HEK293 (cell line): ENCODE measurements around the gene PDE4D.

Experiments
- CTCF ChIA-PET: fragments of 350-600 bp; formaldehyde crosslinking; extraction: SDS; loops from one replicate; lab custom pipeline; 2021; ENCODE audit warnings: antibody characterized with exemption; lab: Yijun Ruan, JAX
- POLR2A ChIA-PET: fragments of 300-600 bp; formaldehyde crosslinking; extraction: SDS; loops from one replicate; lab custom pipeline; 2020; ENCODE audit warnings: antibody characterized with exemption, inconsistent platforms; lab: Yijun Ruan, JAX
- H3K27ac ChIP-seq: fragments of 200-500 bp; sonication (Bioruptor generic); 2 replicates; pipeline ENCODE4 v1.5.1; 2014; ENCODE audit warnings: low read depth, low read length, control low read depth, inconsistent platforms; ENCODE audit errors: extremely low read depth
- H3K36me3 ChIP-seq, 2 experiments: fragments of 200-500 bp in 1 of 2; sonication (Bioruptor generic) in 1 of 2; 1 replicate in 1 of 2; 2 replicates in 1 of 2; pipeline ENCODE4 v1.5.1; 2014 to 2017; ENCODE audit warnings: inconsistent platforms in 2 of 2, low read length in 2 of 2; ENCODE audit not compliant: control insufficient read depth in 2 of 2, insufficient read depth in 1 of 2
- H3K4me1 ChIP-seq: fragments of 200-500 bp; sonication (Bioruptor generic); 2 replicates; pipeline ENCODE4 v1.5.1; 2014; ENCODE audit warnings: mild to moderate bottlenecking, low read length, inconsistent platforms; ENCODE audit not compliant: control insufficient read depth, insufficient read depth
- H3K4me3 ChIP-seq: 2 replicates; pipeline ENCODE4 v1.5.1; 2011; ENCODE audit warnings: low read depth, mild to moderate bottlenecking, control low read depth, low read length, moderate library complexity
- H3K9me3 ChIP-seq: fragments of 200-500 bp; sonication (Bioruptor generic); 2 replicates; pipeline ENCODE4 v1.5.1; 2014; ENCODE audit warnings: low read depth, low read length, inconsistent platforms; ENCODE audit not compliant: control insufficient read depth, insufficient read depth
- GLIS1 ChIP-seq: fragments of 450-650 bp; formaldehyde crosslinking; IDR thresholded peaks from 2 replicates; pipeline ENCODE4 v1.5.1; 2016; ENCODE audit warnings: missing biosample characterization, missing genetic modification characterization
- ZBTB21 ChIP-seq: fragments of 450-650 bp; formaldehyde crosslinking; IDR thresholded peaks from 2 replicates; pipeline ENCODE4 v1.5.1; 2017; ENCODE audit warnings: missing biosample characterization, missing genetic modification characterization
- ZFP37 ChIP-seq: fragments of 450-650 bp; formaldehyde crosslinking; IDR thresholded peaks from 2 replicates; pipeline ENCODE4 v1.5.1; 2016; ENCODE audit warnings: missing biosample characterization, missing genetic modification characterization
- ZNF19 ChIP-seq: fragments of 450-650 bp; formaldehyde crosslinking; IDR thresholded peaks from 2 replicates; pipeline ENCODE4; 2016; ENCODE audit warnings: missing biosample characterization, missing genetic modification characterization, low read depth
- ZNF214 ChIP-seq: fragments of 450-650 bp; formaldehyde crosslinking; IDR thresholded peaks from 2 replicates; pipeline ENCODE4 v1.5.1; 2017; ENCODE audit warnings: missing biosample characterization, mild to moderate bottlenecking, missing genetic modification characterization, borderline replicate concordance
- ZNF223 ChIP-seq: fragments of 450-650 bp; formaldehyde crosslinking; IDR thresholded peaks from 2 replicates; pipeline ENCODE4 v1.5.1; 2016; ENCODE audit warnings: missing biosample characterization, missing genetic modification characterization
- ZNF394 ChIP-seq: fragments of 450-650 bp; formaldehyde crosslinking; IDR thresholded peaks from 2 replicates; pipeline ENCODE4 v1.5.1; 2016; ENCODE audit warnings: missing biosample characterization, missing genetic modification characterization, mild to moderate bottlenecking, moderate library complexity, borderline replicate concordance
- ZNF426 ChIP-seq: fragments of 450-650 bp; formaldehyde crosslinking; IDR thresholded peaks from 2 replicates; pipeline ENCODE4 v1.5.1; 2017; ENCODE audit warnings: missing biosample characterization, missing genetic modification characterization, mild to moderate bottlenecking, inconsistent platforms, moderate library complexity
- ZNF433 ChIP-seq: fragments of 450-650 bp; formaldehyde crosslinking; IDR thresholded peaks from 2 replicates; pipeline ENCODE4 v1.5.1; 2016; ENCODE audit warnings: missing biosample characterization, missing genetic modification characterization, low read depth
- ZNF530 ChIP-seq: fragments of 450-650 bp; formaldehyde crosslinking; IDR thresholded peaks from 2 replicates; pipeline ENCODE4 v1.5.1; 2016; ENCODE audit warnings: low read depth, missing biosample characterization, missing genetic modification characterization
- ZNF555 ChIP-seq: fragments of 450-650 bp; formaldehyde crosslinking; conservative IDR thresholded peaks from 2 replicates; pipeline ENCODE4 v1.5.1; 2017; ENCODE audit warnings: missing biosample characterization, mild to moderate bottlenecking, missing genetic modification characterization, inconsistent platforms
- ZNF654 ChIP-seq: fragments of 450-650 bp; formaldehyde crosslinking; IDR thresholded peaks from 2 replicates; pipeline ENCODE4 v1.5.1; 2016; ENCODE audit warnings: low read depth, missing biosample characterization, missing genetic modification characterization
- ZXDB ChIP-seq: fragments of 450-650 bp; formaldehyde crosslinking; IDR thresholded peaks from 2 replicates; pipeline ENCODE4 v1.5.1; 2016; ENCODE audit warnings: missing biosample characterization, missing genetic modification characterization
- TF ChIP-seq, protein P1 (sequence below): fragments of 450-650 bp; formaldehyde crosslinking; IDR thresholded peaks from 2 replicates; pipeline ENCODE4 v1.5.1; 2016; ENCODE audit warnings: missing biosample characterization, missing genetic modification characterization
- TF ChIP-seq, protein P2 (sequence below): fragments of 450-650 bp; formaldehyde crosslinking; IDR thresholded peaks from 2 replicates; pipeline ENCODE4 v1.5.1; 2016; ENCODE audit warnings: missing biosample characterization, missing genetic modification characterization, borderline replicate concordance
- TF ChIP-seq, protein P3 (sequence below): fragments of 450-650 bp; formaldehyde crosslinking; IDR thresholded peaks from 2 replicates; pipeline ENCODE4 v1.5.1; 2016; ENCODE audit warnings: missing biosample characterization, missing genetic modification characterization
- TF ChIP-seq, protein P4 (sequence below): fragments of 450-650 bp; formaldehyde crosslinking; IDR thresholded peaks from 2 replicates; pipeline ENCODE4 v1.5.1; 2017; ENCODE audit warnings: missing biosample characterization, missing genetic modification characterization

Gene PDE4D

DNA sequence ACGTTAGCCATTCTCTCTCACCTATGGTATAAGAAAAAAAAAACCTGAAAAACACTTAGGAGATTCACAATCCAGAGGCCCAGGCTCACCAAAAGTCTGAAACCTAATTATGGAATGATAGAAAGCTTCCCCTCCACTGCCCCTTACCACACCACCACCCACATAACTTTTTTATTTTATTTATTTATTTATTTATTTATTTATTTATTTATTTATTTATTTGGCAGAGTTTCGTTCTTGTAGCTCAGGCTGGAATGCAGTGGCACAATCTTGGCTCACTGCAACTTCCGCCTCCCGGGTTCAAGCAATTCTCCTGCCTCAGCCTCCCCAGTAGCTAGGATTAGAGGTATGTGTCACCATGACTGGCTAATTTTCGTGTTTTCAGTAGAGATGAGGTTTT lies 299.4 kb downstream of the PDE4D start (continued):
- TF ChIP-seq, protein P1, sequence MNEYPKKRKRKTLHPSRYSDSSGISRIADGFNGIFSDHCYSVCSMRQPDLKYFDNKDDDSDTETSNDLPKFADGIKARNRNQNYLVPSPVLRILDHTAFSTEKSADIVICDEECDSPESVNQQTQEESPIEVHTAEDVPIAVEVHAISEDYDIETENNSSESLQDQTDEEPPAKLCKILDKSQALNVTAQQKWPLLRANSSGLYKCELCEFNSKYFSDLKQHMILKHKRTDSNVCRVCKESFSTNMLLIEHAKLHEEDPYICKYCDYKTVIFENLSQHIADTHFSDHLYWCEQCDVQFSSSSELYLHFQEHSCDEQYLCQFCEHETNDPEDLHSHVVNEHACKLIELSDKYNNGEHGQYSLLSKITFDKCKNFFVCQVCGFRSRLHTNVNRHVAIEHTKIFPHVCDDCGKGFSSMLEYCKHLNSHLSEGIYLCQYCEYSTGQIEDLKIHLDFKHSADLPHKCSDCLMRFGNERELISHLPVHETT (tag by site-specific recombination) = peak; percentile 72
- TF ChIP-seq ZNF555 (tag by site-specific recombination) (peak; percentile 94), ZNF223 (0 out of 2 replicates have a peak, but pooled peaks have one; percentile 30), ZNF433 (peak; percentile 73), ZBTB21 (peak; percentile 54; the same call in 1 of the 2 replicates), ZNF654 (tag by site-specific recombination) (peak; percentile 58), ZNF426 (peak; percentile 89), ZNF214 (tag by site-specific recombination) (peak; percentile 39; the same call in 1 of the 2 replicates), ZNF19 (tag by site-specific recombination) (peak; percentile 90; the same call in 1 of the 2 replicates), ZXDB (peak; percentile 89), ZNF394 (tag by site-specific recombination) (peak; percentile 97), ZFP37 (0 out of 2 replicates have a peak, but pooled peaks have one; percentile 72), ZNF530 (tag by site-specific recombination) (0 out of 2 replicates have a peak, but pooled peaks have one; percentile 60)
- TF ChIP-seq, protein P2, sequence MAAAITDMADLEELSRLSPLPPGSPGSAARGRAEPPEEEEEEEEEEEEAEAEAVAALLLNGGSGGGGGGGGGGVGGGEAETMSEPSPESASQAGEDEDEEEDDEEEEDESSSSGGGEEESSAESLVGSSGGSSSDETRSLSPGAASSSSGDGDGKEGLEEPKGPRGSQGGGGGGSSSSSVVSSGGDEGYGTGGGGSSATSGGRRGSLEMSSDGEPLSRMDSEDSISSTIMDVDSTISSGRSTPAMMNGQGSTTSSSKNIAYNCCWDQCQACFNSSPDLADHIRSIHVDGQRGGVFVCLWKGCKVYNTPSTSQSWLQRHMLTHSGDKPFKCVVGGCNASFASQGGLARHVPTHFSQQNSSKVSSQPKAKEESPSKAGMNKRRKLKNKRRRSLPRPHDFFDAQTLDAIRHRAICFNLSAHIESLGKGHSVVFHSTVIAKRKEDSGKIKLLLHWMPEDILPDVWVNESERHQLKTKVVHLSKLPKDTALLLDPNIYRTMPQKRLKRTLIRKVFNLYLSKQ = 0 out of 2 replicates have a peak, but pooled peaks have one; percentile 74
- TF ChIP-seq, protein P3, sequence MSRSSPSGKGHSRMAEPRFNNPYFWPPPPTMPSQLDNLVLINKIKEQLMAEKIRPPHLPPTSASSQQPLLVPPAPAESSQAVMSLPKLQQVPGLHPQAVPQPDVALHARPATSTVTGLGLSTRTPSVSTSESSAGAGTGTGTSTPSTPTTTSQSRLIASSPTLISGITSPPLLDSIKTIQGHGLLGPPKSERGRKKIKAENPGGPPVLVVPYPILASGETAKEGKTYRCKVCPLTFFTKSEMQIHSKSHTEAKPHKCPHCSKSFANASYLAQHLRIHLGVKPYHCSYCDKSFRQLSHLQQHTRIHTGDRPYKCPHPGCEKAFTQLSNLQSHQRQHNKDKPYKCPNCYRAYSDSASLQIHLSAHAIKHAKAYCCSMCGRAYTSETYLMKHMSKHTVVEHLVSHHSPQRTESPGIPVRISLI (tag by site-specific recombination) = peak; percentile 23; the same call in 1 of the 2 replicates
- TF ChIP-seq, all 188 proteins: peak for 45; not testable (repeated sequence) for 143

DNA sequence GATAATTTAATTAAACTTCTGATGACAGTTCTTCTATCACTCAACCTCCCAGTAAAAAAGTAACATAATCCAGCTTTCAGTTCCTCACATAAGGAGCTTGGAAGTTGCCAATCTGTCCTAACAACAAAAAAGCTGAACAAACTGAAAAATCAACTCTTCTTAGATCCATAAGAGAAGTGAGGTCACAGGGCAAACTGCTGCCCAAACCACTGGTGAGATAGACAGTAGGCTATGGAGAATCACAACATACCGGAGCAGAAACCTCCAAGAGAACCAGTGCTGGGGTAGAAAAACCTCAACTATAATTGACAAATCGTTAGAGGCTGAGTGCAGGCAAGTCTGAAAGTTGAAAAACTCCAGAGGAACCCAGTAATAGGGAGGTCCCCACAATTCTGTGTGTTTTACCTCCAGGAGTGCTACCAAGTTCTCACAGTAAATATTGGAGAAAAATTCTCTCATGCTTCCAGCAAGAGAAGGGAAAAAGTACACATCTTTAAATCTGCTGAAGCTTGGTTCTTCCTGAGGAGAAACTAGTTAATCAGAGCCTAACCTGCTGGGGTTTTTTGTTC lies 300.0 kb downstream of the PDE4D start:
- CTCF ChIA-PET = interaction anchor here (0.6 to 0.7 kb wide), 4 partner anchors 158 to 645 kb away, joined by 3 to 5 read pairs (median 4); no protein-coding TSS in a partner anchor
- no peak overlapping the region for H3K27ac ChIP-seq

More for the DNA sequence above, 300.0 kb downstream of the PDE4D start:
- TF ChIP-seq, protein P4, sequence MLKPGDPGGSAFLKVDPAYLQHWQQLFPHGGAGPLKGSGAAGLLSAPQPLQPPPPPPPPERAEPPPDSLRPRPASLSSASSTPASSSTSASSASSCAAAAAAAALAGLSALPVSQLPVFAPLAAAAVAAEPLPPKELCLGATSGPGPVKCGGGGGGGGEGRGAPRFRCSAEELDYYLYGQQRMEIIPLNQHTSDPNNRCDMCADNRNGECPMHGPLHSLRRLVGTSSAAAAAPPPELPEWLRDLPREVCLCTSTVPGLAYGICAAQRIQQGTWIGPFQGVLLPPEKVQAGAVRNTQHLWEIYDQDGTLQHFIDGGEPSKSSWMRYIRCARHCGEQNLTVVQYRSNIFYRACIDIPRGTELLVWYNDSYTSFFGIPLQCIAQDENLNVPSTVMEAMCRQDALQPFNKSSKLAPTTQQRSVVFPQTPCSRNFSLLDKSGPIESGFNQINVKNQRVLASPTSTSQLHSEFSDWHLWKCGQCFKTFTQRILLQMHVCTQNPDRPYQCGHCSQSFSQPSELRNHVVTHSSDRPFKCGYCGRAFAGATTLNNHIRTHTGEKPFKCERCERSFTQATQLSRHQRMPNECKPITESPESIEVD (tag by site-specific recombination) = peak; percentile 59
- TF ChIP-seq GLIS1 = peak; percentile 71
- TF ChIP-seq ZNF214 (tag by site-specific recombination) = no peak
- POLR2A ChIA-PET = interaction anchor here (0.7 kb wide), 1 partner anchor 14 kb away, joined by 4 read pairs; no protein-coding TSS in a partner anchor
- H3K4me1 ChIP-seq = peaks cover 11% of the 10 kb centered on the region; the same call in 1 of the 2 replicates
- H3K9me3 ChIP-seq = no peaks in the 10 kb centered on the region
- H3K36me3 ChIP-seq = no peaks in the 10 kb centered on the region
- no peak overlapping the region for H3K4me3 ChIP-seq
